B cell (primary cell): ENCODE measurements around the gene NLGN1. TPM values are rescaled to one million over a fixed set of nuclear protein-coding genes. Genes with fewer than 3 reads are reported as not detected.

Experiments used
- ATAC-seq: fragments of 200-7000 bp; cut with Tn5 transposase; one replicate; pipeline ENCODE4 v1.10.0; 2021; ENCODE audit warnings: low read depth, mild to moderate bottlenecking, moderate number of reproducible peaks, moderate library complexity
- CTCF ChIA-PET: fragments of 350-600 bp; sonication (Branson Sonifier 250); formaldehyde crosslinking; loops from one replicate; lab custom pipeline; 2021; ENCODE audit warnings: antibody characterized with exemption, inconsistent platforms; lab: Charles Lee
- POLR2A ChIA-PET: fragments of 350-600 bp; sonication (Branson Sonifier 250); formaldehyde crosslinking; loops from one replicate; lab custom pipeline; 2021; ENCODE audit warnings: antibody characterized with exemption; lab: Charles Lee
- DNase-seq: peaks from one replicate; pipeline ENCODE4 v3.0.0; 2013
- H2AFZ ChIP-seq: 2 replicates; pipeline ENCODE4 v1.6.1; 2012; ENCODE audit warnings: mild to moderate bottlenecking, low read depth, low read length; ENCODE audit not compliant: insufficient read depth, poor library complexity, severe bottlenecking
- H3K27ac ChIP-seq, 2 donors: 1 replicate in 1 of 2; 2 replicates in 1 of 2; pipeline ENCODE4 v1.5.1; 2012 to 2013; ENCODE audit warnings: low read length in 2 of 2, mild to moderate bottlenecking in 2 of 2, moderate library complexity in 1 of 2
- H3K27me3 ChIP-seq, 4 experiments: fragments of 200-600 bp in 1 of 4; sonication (generic) in 1 of 4; replicated peaks in 1 of 4; 1 replicate in 2 of 4; 2 replicates in 2 of 4; pipeline versions ENCODE4 v1.6.1 to v1.7.0; 2013 to 2016; ENCODE audit warnings: low read length in 3 of 4, mild to moderate bottlenecking in 2 of 4, mixed read lengths in 1 of 4, moderate library complexity in 1 of 4; ENCODE audit not compliant: insufficient read depth in 4 of 4, control insufficient read depth in 3 of 4; ENCODE audit errors: control extremely low read depth in 1 of 4
- H3K36me3 ChIP-seq, 2 experiments: replicated peaks in 1 of 2; 1 replicate in 1 of 2; 2 replicates in 1 of 2; pipeline versions ENCODE4 v1.6.1 to v1.7.1; 2013; ENCODE audit warnings: low read length in 1 of 2; ENCODE audit not compliant: insufficient read depth in 2 of 2, control insufficient read depth in 1 of 2; ENCODE audit errors: control extremely low read depth in 1 of 2, extremely low read depth in 1 of 2
- H3K4me1 ChIP-seq, 2 donors: fragments of 200-600 bp in 1 of 2; sonication (generic) in 1 of 2; 1 replicate in 1 of 2; 2 replicates in 1 of 2; pipeline versions ENCODE4 v1.5.1 to v1.6.1; 2013 to 2017; ENCODE audit warnings: low read length in 2 of 2; ENCODE audit not compliant: control insufficient read depth in 2 of 2, insufficient read depth in 2 of 2
- H3K4me2 ChIP-seq: replicated peaks from 2 replicates; pipeline ENCODE3; 2012; ENCODE audit warnings: mild to moderate bottlenecking, low read depth, low read length; ENCODE audit not compliant: poor library complexity, severe bottlenecking
- H3K4me3 ChIP-seq, 5 experiments: fragments of 200-600 bp in 1 of 5; sonication (generic) in 1 of 5; 1 replicate in 3 of 5; 2 replicates in 2 of 5; pipeline versions ENCODE4 v1.5.1 to v1.7.0; 2011 to 2016; ENCODE audit warnings: low read length in 4 of 5, mild to moderate bottlenecking in 4 of 5, low read depth in 2 of 5, control low read depth in 1 of 5, moderate library complexity in 1 of 5; ENCODE audit not compliant: insufficient read depth in 1 of 5; ENCODE audit errors: control extremely low read depth in 1 of 5, extremely low read depth in 1 of 5
- H3K79me2 ChIP-seq: fragments of 200-600 bp; sonication (generic); one replicate; pipeline ENCODE4 v1.6.0; 2016; ENCODE audit warnings: low read length; ENCODE audit not compliant: control insufficient read depth, insufficient read depth
- H3K9ac ChIP-seq: fragments of 200-600 bp; sonication (generic); 2 replicates; pipeline ENCODE4 v1.6.1; 2017; ENCODE audit warnings: mild to moderate bottlenecking, low read length, moderate library complexity
- H3K9me3 ChIP-seq, 3 donors: one replicate each; pipeline versions ENCODE4 v1.6.1 to v1.7.1; 2013; ENCODE audit warnings: low read length in 2 of 3; ENCODE audit not compliant: control insufficient read depth in 2 of 3, insufficient read depth in 1 of 3; ENCODE audit errors: control extremely low read depth in 1 of 3
- H4K20me1 ChIP-seq: 2 replicates; pipeline ENCODE4 v1.6.0; 2012; ENCODE audit warnings: mild to moderate bottlenecking, low read length; ENCODE audit not compliant: insufficient read depth, control insufficient read depth, poor library complexity, severe bottlenecking
- H3K27ac Mint-ChIP-seq: one replicate; pipeline ENCODE4 v1.8.0; 2021; ENCODE audit warnings: mixed read lengths
- H3K27me3 Mint-ChIP-seq: one replicate; pipeline ENCODE4 v1.8.0; 2021; ENCODE audit warnings: mixed read lengths
- H3K4me1 Mint-ChIP-seq: one replicate; pipeline ENCODE4 v1.8.0; 2021; ENCODE audit warnings: mixed read lengths
- H3K4me3 Mint-ChIP-seq: one replicate; pipeline ENCODE4 v1.8.0; 2021; ENCODE audit warnings: mixed read lengths
- H3K9me3 Mint-ChIP-seq: one replicate; pipeline ENCODE4 v1.8.0; 2022; ENCODE audit warnings: mixed read lengths; ENCODE audit not compliant: insufficient read depth
- CTCF ChIP-seq: fragments of 200-600 bp; IDR thresholded peaks from one replicate; pipeline ENCODE4 v1.8.0; 2022; ENCODE audit warnings: antibody characterized with exemption, mild to moderate bottlenecking
- EZH2 ChIP-seq: IDR thresholded peaks from 2 replicates; pipeline ENCODE4 v1.6.1; 2012; ENCODE audit warnings: borderline replicate concordance, low read depth, mild to moderate bottlenecking, moderate library complexity, low read length; ENCODE audit not compliant: insufficient read depth, poor library complexity, severe bottlenecking
- WGBS: methylation state at CpG from one replicate; pipeline ENCODE4 v1.1.5; 2013; ENCODE audit warnings: missing lambda C conversion rate; ENCODE audit not compliant: insufficient coverage; 5-methylcytosine and 5-hydroxymethylcytosine counted together
- intact Hi-C: fragments of 100-400 bp; cut with micrococcal nuclease; formaldehyde crosslinking; loops from one replicate; pipeline ENCODE4 v1.10.0; 2022
- polyA plus RNA-seq: library from polyadenylated mRNA; depleted of rRNA; stranded (reverse); fragments of >200 nt; gene quantifications from 2 replicates; pipeline ENCODE4 v1.2.3, GENCODE V29; 2012
- total RNA-seq, 2 donors: library from RNA; stranded (reverse); fragments of 120-200 nt in 1 of 2; gene quantifications; 1 replicate in 1 of 2; 2 replicates in 1 of 2; pipeline versions ENCODE4 v1.2.3 to v1.2.4, GENCODE V29; 2013 to 2022

The NLGN1 gene
- total and polyA plus RNA-seq, 2 donors (not counting 1 experiment from before 2014, with no cell fraction given): not detected

- no peaks in the 10 kb centered on the region for H4K20me1 ChIP-seq
- Mint-ChIP-seq H3K27me3 (no peaks in the 10 kb centered on the region), H3K9me3 (no peaks in the 10 kb centered on the region), H3K4me3 (no peak overlapping the region), H3K27ac (no peak overlapping the region), H3K4me1 (no peaks in the 10 kb centered on the region)
- H3K27ac ChIP-seq: no peak overlapping the region
- intact Hi-C loops: no loop called here
- ChIA-PET POLR2A (no interaction called here), CTCF (no interaction called here)
- H2AFZ ChIP-seq: no peak overlapping the region
- TF ChIP-seq CTCF (no peak), EZH2 (no peak)
- no peaks in the 10 kb centered on the region for H3K79me2 ChIP-seq
- no peaks in the 10 kb centered on the region for H3K36me3 ChIP-seq
- no peak overlapping the region for H3K4me3 ChIP-seq
- H3K4me2 ChIP-seq: no peak overlapping the region
- no peaks in the 10 kb centered on the region for H3K4me1 ChIP-seq
- no peaks in the 10 kb centered on the region for H3K27me3 ChIP-seq
- ATAC-seq (no peak), DNase-seq (no peak)
- no peak overlapping the region for H3K9ac ChIP-seq
- H3K9me3 ChIP-seq: no peaks in the 10 kb centered on the region
These were observed 535.1 kb downstream of the NLGN1 start for GRCh38 chr3:173932624-173933023.

- H3K36me3 ChIP-seq: no peaks in the 10 kb centered on the region
- no peaks in the 10 kb centered on the region for H3K4me1 ChIP-seq
- WGBS: no CpG with 5 or more reads among the region's 1 CpG
- ATAC-seq (no peak), DNase-seq (no peak)
- no peak overlapping the region for H3K4me3 Mint-ChIP-seq
- H2AFZ ChIP-seq: no peak overlapping the region
- H3K27me3 ChIP-seq: no peaks in the 10 kb centered on the region
- no peak overlapping the region for H3K4me2 ChIP-seq
- TF ChIP-seq CTCF (no peak), EZH2 (no peak)
- no peaks in the 10 kb centered on the region for H3K27me3 Mint-ChIP-seq
- no peak overlapping the region for H3K27ac ChIP-seq
- intact Hi-C loops: no loop called here
- H3K27ac Mint-ChIP-seq: no peak overlapping the region
- no peaks in the 10 kb centered on the region for H3K79me2 ChIP-seq
- H3K9me3 Mint-ChIP-seq: no peaks in the 10 kb centered on the region
- no peaks in the 10 kb centered on the region for H4K20me1 ChIP-seq
- CTCF ChIA-PET: no interaction called here
- H3K4me1 Mint-ChIP-seq: no peaks in the 10 kb centered on the region
- H3K9ac ChIP-seq: no peak overlapping the region
- POLR2A ChIA-PET: no interaction called here
- no peak overlapping the region for H3K4me3 ChIP-seq
- no peaks in the 10 kb centered on the region for H3K9me3 ChIP-seq
These were observed 535.6 kb downstream of the NLGN1 start for GRCh38 chr3:173933113-173933512.
